Measurements from ENCODE around the gene CPNE6. TPM values are rescaled to one million over a fixed set of nuclear protein-coding genes. Genes with fewer than 3 reads are reported as not detected.

Gene CPNE6
- total RNA-seq, 1 experiment from 2014 or later: not detected

DNA sequence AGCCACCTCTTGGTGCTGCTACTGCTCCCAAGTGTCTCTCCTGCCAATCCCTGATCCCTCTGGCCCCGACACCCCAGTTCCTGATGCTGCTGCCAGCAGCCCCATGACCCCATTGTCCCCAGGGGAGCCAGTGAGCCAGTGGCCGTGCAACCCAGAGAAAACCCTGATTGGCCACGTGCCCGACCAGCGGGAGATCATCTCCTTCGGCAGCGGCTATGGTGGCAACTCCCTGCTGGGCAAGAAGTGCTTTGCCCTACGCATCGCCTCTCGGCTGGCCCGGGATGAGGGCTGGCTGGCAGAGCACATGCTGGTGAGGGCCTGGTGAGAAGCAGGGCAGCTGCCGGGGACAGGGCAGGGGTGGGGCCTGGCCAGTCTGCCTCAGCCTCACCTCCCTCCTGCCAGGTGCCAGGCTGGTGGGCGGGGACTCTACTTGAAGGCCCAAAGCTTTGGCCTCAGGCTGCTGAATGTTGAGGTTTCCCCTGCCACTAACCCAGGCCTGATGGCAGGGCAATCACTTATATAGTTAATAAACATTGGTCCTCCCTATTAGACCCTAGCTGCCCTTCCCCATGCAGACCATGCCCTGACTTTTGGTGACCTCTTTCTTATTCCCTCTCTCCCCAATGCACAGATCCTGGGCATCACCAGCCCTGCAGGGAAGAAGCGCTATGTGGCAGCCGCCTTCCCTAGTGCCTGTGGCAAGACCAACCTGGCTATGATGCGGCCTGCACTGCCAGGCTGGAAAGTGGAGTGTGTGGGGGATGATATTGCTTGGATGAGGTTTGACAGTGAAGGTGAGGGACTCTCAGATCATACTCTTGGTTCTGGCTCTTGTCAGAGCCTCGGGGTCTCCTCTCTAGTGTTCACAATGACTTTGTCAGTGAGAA is 27.8 kb downstream of the CPNE6 start:
- Histone ChIP-seq H3K4me3 (no peak overlapping the region), H3K27me3 (ENCODE audit: insufficient read depth, low read depth) (no peaks in the 10 kb centered on the region), H3F3A (ENCODE audit: insufficient read depth, low read depth) (no peaks in the 10 kb centered on the region), H3K79me2 (ENCODE audit: low read depth) (peaks cover 12% of the 10 kb centered on the region), H3K9me2 (ENCODE audit: insufficient read depth) (no peaks in the 10 kb centered on the region), H3K4me1 (replicated peaks; ENCODE audit: insufficient read depth) (peaks cover 4% of the 10 kb centered on the region; the same call in 1 of the 2 replicates), H2AFZ (no peak overlapping the region), H3K9me3 (ENCODE audit: insufficient read depth, low read depth) (no peaks in the 10 kb centered on the region), H3K27ac (no peak overlapping the region), H4K20me1 (ENCODE audit: insufficient read depth) (no peaks in the 10 kb centered on the region), H3K4me2 (no peak overlapping the region), H3K36me3 (ENCODE audit: low read depth) (no peaks in the 10 kb centered on the region)
- POLR2A ChIA-PET (ENCODE audit: unreplicated experiment): interaction anchor here (0.6 kb wide), 1 partner anchor 466 kb away, joined by 3 read pairs; no protein-coding TSS in a partner anchor
- BruUV-seq (replicated peaks): no TSS peak
- intact Hi-C loops (cut with micrococcal nuclease; ENCODE audit: unreplicated experiment): no loop called here
- CTCF ChIA-PET: no interaction called here
- DNase-seq: no peak
- no peak for TF ChIP-seq EZH2 (IDR thresholded peaks at IDR 0.05; ENCODE audit: low read depth)
- TF ChIP-seq, protein P1, sequence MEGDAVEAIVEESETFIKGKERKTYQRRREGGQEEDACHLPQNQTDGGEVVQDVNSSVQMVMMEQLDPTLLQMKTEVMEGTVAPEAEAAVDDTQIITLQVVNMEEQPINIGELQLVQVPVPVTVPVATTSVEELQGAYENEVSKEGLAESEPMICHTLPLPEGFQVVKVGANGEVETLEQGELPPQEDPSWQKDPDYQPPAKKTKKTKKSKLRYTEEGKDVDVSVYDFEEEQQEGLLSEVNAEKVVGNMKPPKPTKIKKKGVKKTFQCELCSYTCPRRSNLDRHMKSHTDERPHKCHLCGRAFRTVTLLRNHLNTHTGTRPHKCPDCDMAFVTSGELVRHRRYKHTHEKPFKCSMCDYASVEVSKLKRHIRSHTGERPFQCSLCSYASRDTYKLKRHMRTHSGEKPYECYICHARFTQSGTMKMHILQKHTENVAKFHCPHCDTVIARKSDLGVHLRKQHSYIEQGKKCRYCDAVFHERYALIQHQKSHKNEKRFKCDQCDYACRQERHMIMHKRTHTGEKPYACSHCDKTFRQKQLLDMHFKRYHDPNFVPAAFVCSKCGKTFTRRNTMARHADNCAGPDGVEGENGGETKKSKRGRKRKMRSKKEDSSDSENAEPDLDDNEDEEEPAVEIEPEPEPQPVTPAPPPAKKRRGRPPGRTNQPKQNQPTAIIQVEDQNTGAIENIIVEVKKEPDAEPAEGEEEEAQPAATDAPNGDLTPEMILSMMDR (conservative IDR thresholded peaks at IDR 0.05): no peak

DNA sequence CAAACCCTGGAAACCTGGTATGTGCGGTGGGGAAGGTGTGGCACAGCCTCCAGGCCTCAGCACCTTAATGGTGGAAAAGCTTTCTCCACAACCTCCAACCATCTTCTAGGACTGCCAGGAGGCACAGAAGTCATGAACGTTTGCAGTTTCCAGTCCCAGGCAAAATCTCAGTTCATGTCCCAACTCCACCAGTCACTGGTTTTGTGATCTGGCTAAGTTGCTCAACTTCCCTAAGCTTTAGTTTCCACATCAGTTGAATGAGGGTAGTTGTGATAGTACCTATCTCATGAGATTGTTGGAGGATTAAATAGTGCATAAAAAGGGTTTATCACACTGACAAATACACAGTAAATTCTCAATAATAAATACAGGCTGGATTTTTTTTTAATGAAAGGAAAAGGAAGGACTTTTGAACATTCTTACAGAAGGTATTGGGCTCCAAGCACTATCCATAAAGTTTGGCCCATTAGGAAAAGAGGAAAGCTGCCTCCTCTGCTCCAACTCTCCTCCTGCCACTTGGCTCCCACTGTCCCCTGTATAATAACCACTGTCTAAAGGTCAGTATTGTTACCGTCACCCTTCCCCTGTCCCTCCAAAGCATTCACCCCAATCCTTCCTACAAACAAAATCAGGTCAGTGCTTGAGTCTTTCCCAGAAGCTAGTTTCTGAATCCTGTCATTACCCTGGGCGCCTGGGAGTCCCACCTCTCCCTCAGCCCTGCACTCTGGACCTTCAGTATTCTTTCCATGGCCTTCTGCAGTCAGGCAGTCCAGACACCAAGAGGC is 29.0 kb downstream of the CPNE6 start:
- POLR2A ChIA-PET (ENCODE audit: unreplicated experiment): no interaction called here
- H3K36me3 ChIP-seq (ENCODE audit: low read depth): no peaks in the 10 kb centered on the region
- no TSS peak for BruUV-seq (replicated peaks)

DNA sequence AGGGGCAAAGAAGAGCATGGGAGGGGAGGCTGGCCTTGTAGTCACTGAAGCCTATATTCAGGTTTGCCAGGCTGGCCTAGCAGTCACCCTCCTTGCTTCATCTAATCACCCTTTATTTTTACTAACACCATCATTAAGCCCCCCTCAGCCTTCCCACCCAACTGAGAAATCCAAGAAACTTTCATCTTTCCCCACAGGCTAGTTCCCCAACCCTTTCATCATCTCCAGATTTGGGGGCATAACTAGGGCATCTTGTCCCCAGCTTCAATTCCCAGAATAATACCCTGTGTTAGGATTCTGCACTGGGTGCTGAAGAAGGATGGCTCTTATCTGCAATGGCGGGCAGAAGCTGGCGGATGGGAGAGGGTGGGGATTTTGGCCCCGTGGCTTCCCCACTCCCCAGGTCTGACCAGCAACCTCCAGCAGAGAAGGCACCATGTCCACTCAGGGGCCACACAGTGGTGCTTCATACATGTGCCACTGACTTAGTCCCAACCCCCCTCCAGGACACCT is 29.7 kb downstream of the CPNE6 start:
- no peak for DNase-seq
- Histone ChIP-seq H3K9me2 (ENCODE audit: insufficient read depth) (no peaks in the 10 kb centered on the region), H3K27ac (no peak overlapping the region), H3K4me2 (no peak overlapping the region), H3K36me3 (ENCODE audit: low read depth) (no peaks in the 10 kb centered on the region), H4K20me1 (ENCODE audit: insufficient read depth) (no peaks in the 10 kb centered on the region), H3K9me3 (ENCODE audit: insufficient read depth, low read depth) (no peaks in the 10 kb centered on the region), H3K79me2 (ENCODE audit: low read depth) (no peaks in the 10 kb centered on the region), H3K27me3 (ENCODE audit: insufficient read depth, low read depth) (no peaks in the 10 kb centered on the region), H2AFZ (no peak overlapping the region), H3K4me1 (replicated peaks; ENCODE audit: insufficient read depth) (no peaks in the 10 kb centered on the region), H3K4me3 (no peak overlapping the region), H3F3A (ENCODE audit: insufficient read depth, low read depth) (no peaks in the 10 kb centered on the region)
- CTCF ChIA-PET: no interaction called here
- TF ChIP-seq EZH2 (IDR thresholded peaks at IDR 0.05; ENCODE audit: low read depth): no peak
- TF ChIP-seq, protein P1 (conservative IDR thresholded peaks at IDR 0.05): no peak
- BruUV-seq (replicated peaks): no TSS peak
- intact Hi-C loops (cut with micrococcal nuclease; ENCODE audit: unreplicated experiment): no loop called here
- POLR2A ChIA-PET (ENCODE audit: unreplicated experiment): no interaction called here

More for the DNA sequence above, 29.0 kb downstream of the CPNE6 start:
- peaks cover 5% of the 10 kb centered on the region for H3K79me2 ChIP-seq (ENCODE audit: low read depth)
- peaks cover 4% of the 10 kb centered on the region; the same call in 1 of the 2 replicates for H3K4me1 ChIP-seq (replicated peaks; ENCODE audit: insufficient read depth)
- TF ChIP-seq EZH2 (IDR thresholded peaks at IDR 0.05; ENCODE audit: low read depth): no peak
- no peaks in the 10 kb centered on the region for H3K27me3 ChIP-seq (ENCODE audit: insufficient read depth, low read depth)
- CTCF ChIA-PET: no interaction called here
- H4K20me1 ChIP-seq (ENCODE audit: insufficient read depth): no peaks in the 10 kb centered on the region
- no peak overlapping the region for H3K27ac ChIP-seq
- H3F3A ChIP-seq (ENCODE audit: insufficient read depth, low read depth): no peaks in the 10 kb centered on the region
- no peak overlapping the region for H2AFZ ChIP-seq
- H3K9me3 ChIP-seq (ENCODE audit: insufficient read depth, low read depth): no peaks in the 10 kb centered on the region
- H3K4me3 ChIP-seq: no peak overlapping the region
- H3K4me2 ChIP-seq: no peak overlapping the region
- DNase-seq: no peak
- intact Hi-C loops (cut with micrococcal nuclease; ENCODE audit: unreplicated experiment): no loop called here
- H3K9me2 ChIP-seq (ENCODE audit: insufficient read depth): no peaks in the 10 kb centered on the region
